Measurements from ENCODE around the gene GPD2. TPM values are rescaled to one million over a fixed set of nuclear protein-coding genes. Genes with fewer than 3 reads are reported as not detected.
"Not testable (repeated sequence)": the region's sequence is repeated elsewhere in the genome, so short reads cannot be mapped to it uniquely, and the experiment has no call there.

GPD2 gene
- polyA plus RNA-seq, 1 donor from 2014 or later: 3.5 TPM

DNA sequence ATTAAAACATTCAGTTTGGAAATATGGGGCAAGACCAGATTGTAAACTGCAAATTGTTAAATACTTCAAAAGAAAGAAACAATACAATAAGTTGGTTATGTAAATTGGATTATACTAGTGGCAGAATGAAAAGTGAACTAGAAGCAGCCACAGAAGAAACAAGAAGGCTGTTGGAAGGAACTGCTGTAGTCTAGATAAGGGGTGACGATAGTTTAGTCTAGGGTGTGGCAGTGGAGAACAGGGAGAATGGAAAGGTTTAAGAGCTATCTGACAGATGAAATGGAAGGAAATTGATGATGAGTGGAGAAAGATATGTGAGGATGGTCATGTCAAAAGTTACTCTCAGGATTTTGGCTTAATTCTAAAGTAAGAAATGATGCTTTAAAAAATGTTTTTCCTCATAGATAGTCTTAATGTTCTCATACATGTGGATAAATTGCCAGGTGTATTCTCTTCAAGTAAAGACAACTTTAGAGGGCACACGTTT lies 179.7 kb downstream of the GPD2 start:
- TF ChIP-seq POLR2AphosphoS5 (IDR thresholded peaks at IDR 0.05) (no peak), EZH2 (IDR thresholded peaks at IDR 0.05; ENCODE audit: borderline replicate concordance, insufficient read depth, low read length, poor library complexity, severe bottlenecking) (no peak), SMC3 (conservative IDR thresholded peaks at IDR 0.05; ENCODE audit: poor library complexity) (no peak)
- no peaks in the 10 kb centered on the region for H3K9me2 ChIP-seq (ENCODE audit: insufficient read depth, low read length)
- H3K36me3 ChIP-seq (ENCODE audit: insufficient read depth, low read length): no peaks in the 10 kb centered on the region
- H3K27me3 ChIP-seq (ENCODE audit: insufficient read depth, low read depth, low read length): no peaks in the 10 kb centered on the region
- H4K20me1 ChIP-seq (ENCODE audit: insufficient read depth): no peaks in the 10 kb centered on the region
- no peak overlapping the region for H3K4me3 ChIP-seq (ENCODE audit: low read length)
- H3K27ac ChIP-seq (ENCODE audit: low read length): no peak overlapping the region
- H3K79me2 ChIP-seq (replicated peaks; ENCODE audit: insufficient read depth, low read length): no peaks in the 10 kb centered on the region
- H3K4me2 ChIP-seq (ENCODE audit: low read length): no peak overlapping the region
- H2AFZ ChIP-seq (ENCODE audit: low read depth, low read length): no peak overlapping the region
- no peak overlapping the region for H3K9ac ChIP-seq (ENCODE audit: low read length)
- H3K9me3 ChIP-seq (ENCODE audit: low read length): no peaks in the 10 kb centered on the region
- H3F3A ChIP-seq (ENCODE audit: insufficient read depth, low read length, poor library complexity, severe bottlenecking): no peaks in the 10 kb centered on the region

- H3K27me3 ChIP-seq (ENCODE audit: insufficient read depth, low read depth, low read length): not testable (repeated sequence)
Measured at GRCh38 chr2:156618071-156618470, 181.9 kb downstream of the GPD2 start.

DNA sequence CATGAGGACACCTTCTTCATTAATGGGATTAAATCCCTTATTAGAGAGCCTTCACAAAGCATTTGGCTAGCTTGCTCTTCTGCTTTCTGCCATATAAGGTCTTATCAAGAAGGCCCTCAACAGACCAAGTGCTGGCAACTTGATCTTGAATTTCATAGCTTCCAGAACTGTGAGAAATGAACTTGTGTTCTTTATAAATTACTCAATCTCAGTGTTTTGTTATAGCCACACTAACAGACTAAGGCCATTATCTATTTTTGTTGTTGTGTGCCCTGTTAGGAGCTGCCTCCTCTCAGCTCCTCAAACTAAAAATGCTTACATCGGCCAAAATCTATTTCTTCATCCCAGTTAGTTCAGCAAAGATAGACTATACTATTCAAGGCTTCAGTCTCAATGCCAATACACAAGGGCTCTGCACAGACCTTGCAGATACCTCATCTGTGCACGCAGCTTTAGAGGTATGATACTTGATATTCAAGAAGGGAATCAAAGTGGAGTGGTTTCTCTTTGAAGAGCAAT lies 182.9 kb downstream of the GPD2 start:
- H3K9ac ChIP-seq (ENCODE audit: low read length): no peak overlapping the region
- no peaks in the 10 kb centered on the region for H3K36me3 ChIP-seq (ENCODE audit: insufficient read depth, low read length)
- no peak overlapping the region for H2AFZ ChIP-seq (ENCODE audit: low read depth, low read length)
- no peak overlapping the region for H3K4me3 ChIP-seq (ENCODE audit: low read length)
- no peaks in the 10 kb centered on the region for H3K79me2 ChIP-seq (replicated peaks; ENCODE audit: insufficient read depth, low read length)
- H3F3A ChIP-seq (ENCODE audit: insufficient read depth, low read length, poor library complexity, severe bottlenecking): no peaks in the 10 kb centered on the region
- H3K9me3 ChIP-seq (ENCODE audit: low read length): no peaks in the 10 kb centered on the region
- no peaks in the 10 kb centered on the region for H3K9me2 ChIP-seq (ENCODE audit: insufficient read depth, low read length)
- TF ChIP-seq CTCF (IDR thresholded peaks at IDR 0.05; ENCODE audit: poor library complexity, severe bottlenecking): no peak
- no peak for TF ChIP-seq POLR2AphosphoS5 (IDR thresholded peaks at IDR 0.05)
- no peak for TF ChIP-seq RAD21 (conservative IDR thresholded peaks at IDR 0.05)
- no peak for TF ChIP-seq EZH2 (IDR thresholded peaks at IDR 0.05; ENCODE audit: borderline replicate concordance, insufficient read depth, low read length, poor library complexity, severe bottlenecking)
- no peak for TF ChIP-seq EP300 (conservative IDR thresholded peaks at IDR 0.05; ENCODE audit: poor library complexity, severe bottlenecking)
- no peak for TF ChIP-seq MXI1 (conservative IDR thresholded peaks at IDR 0.05; ENCODE audit: poor library complexity, severe bottlenecking)
- no peak overlapping the region for H3K4me2 ChIP-seq (ENCODE audit: low read length)
- no peak overlapping the region for H3K27ac ChIP-seq (ENCODE audit: low read length)
- H3K27me3 ChIP-seq (ENCODE audit: insufficient read depth, low read depth, low read length): no peaks in the 10 kb centered on the region
- no peaks in the 10 kb centered on the region for H4K20me1 ChIP-seq (ENCODE audit: insufficient read depth)

More at GRCh38 chr2:156618071-156618470, 181.9 kb downstream of the GPD2 start:
- H4K20me1 ChIP-seq (ENCODE audit: insufficient read depth); H3K4me2 ChIP-seq (ENCODE audit: low read length); H3K4me3 ChIP-seq (ENCODE audit: low read length); H3K27ac ChIP-seq (ENCODE audit: low read length); H2AFZ ChIP-seq (ENCODE audit: low read depth, low read length); H3K9ac ChIP-seq (ENCODE audit: low read length); H3K9me2 ChIP-seq (ENCODE audit: insufficient read depth, low read length); H3K36me3 ChIP-seq (ENCODE audit: insufficient read depth, low read length); H3F3A ChIP-seq (ENCODE audit: insufficient read depth, low read length, poor library complexity, severe bottlenecking); H3K79me2 ChIP-seq (replicated peaks; ENCODE audit: insufficient read depth, low read length); H3K9me3 ChIP-seq (ENCODE audit: low read length): not testable (repeated sequence)

DNA sequence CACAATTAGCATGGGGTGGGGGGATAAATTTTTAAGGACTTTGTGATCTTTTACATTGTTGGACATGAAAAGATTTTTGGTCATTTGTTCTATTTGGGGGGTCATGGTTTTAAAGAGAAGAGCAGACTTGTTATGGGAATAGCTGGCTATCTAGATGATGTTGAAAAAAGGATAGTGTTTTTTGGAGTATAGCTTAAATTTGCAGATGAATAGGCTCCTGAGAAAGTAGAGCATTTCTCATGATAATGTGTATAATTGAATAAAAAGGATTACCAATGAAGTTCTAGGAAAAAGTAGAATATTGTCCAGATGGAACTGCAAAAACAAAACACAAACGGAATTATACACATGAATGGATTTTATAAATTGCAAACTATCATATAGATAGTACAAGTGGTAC lies 186.3 kb downstream of the GPD2 start:
- no peak overlapping the region for H3K4me2 ChIP-seq (ENCODE audit: low read length)
- H3K27me3 ChIP-seq (ENCODE audit: insufficient read depth, low read depth, low read length): no peaks in the 10 kb centered on the region
- H3K4me3 ChIP-seq (ENCODE audit: low read length): no peak overlapping the region
- no peaks in the 10 kb centered on the region for H4K20me1 ChIP-seq (ENCODE audit: insufficient read depth)
- H3K36me3 ChIP-seq (ENCODE audit: insufficient read depth, low read length): no peaks in the 10 kb centered on the region
- H3K27ac ChIP-seq (ENCODE audit: low read length): no peak overlapping the region
- H3F3A ChIP-seq (ENCODE audit: insufficient read depth, low read length, poor library complexity, severe bottlenecking): no peaks in the 10 kb centered on the region
- H3K9ac ChIP-seq (ENCODE audit: low read length): no peak overlapping the region
- H2AFZ ChIP-seq (ENCODE audit: low read depth, low read length): no peak overlapping the region
- no peaks in the 10 kb centered on the region for H3K9me3 ChIP-seq (ENCODE audit: low read length)
- H3K79me2 ChIP-seq (replicated peaks; ENCODE audit: insufficient read depth, low read length): no peaks in the 10 kb centered on the region
- TF ChIP-seq CTCF (IDR thresholded peaks at IDR 0.05; ENCODE audit: poor library complexity, severe bottlenecking) (no peak), EP300 (conservative IDR thresholded peaks at IDR 0.05; ENCODE audit: poor library complexity, severe bottlenecking) (no peak), TAF1 (IDR thresholded peaks at IDR 0.05; ENCODE audit: low read depth) (no peak), MXI1 (conservative IDR thresholded peaks at IDR 0.05; ENCODE audit: poor library complexity, severe bottlenecking) (no peak), EZH2 (IDR thresholded peaks at IDR 0.05; ENCODE audit: borderline replicate concordance, insufficient read depth, low read length, poor library complexity, severe bottlenecking) (no peak), POLR2AphosphoS5 (IDR thresholded peaks at IDR 0.05) (no peak), RAD21 (conservative IDR thresholded peaks at IDR 0.05) (no peak), SMC3 (conservative IDR thresholded peaks at IDR 0.05; ENCODE audit: poor library complexity) (no peak)
- TF ChIP-seq, protein P1, sequence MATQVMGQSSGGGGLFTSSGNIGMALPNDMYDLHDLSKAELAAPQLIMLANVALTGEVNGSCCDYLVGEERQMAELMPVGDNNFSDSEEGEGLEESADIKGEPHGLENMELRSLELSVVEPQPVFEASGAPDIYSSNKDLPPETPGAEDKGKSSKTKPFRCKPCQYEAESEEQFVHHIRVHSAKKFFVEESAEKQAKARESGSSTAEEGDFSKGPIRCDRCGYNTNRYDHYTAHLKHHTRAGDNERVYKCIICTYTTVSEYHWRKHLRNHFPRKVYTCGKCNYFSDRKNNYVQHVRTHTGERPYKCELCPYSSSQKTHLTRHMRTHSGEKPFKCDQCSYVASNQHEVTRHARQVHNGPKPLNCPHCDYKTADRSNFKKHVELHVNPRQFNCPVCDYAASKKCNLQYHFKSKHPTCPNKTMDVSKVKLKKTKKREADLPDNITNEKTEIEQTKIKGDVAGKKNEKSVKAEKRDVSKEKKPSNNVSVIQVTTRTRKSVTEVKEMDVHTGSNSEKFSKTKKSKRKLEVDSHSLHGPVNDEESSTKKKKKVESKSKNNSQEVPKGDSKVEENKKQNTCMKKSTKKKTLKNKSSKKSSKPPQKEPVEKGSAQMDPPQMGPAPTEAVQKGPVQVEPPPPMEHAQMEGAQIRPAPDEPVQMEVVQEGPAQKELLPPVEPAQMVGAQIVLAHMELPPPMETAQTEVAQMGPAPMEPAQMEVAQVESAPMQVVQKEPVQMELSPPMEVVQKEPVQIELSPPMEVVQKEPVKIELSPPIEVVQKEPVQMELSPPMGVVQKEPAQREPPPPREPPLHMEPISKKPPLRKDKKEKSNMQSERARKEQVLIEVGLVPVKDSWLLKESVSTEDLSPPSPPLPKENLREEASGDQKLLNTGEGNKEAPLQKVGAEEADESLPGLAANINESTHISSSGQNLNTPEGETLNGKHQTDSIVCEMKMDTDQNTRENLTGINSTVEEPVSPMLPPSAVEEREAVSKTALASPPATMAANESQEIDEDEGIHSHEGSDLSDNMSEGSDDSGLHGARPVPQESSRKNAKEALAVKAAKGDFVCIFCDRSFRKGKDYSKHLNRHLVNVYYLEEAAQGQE (IDR thresholded peaks at IDR 0.05; ENCODE audit: borderline replicate concordance): no peak
- H3K9me2 ChIP-seq (ENCODE audit: insufficient read depth, low read length): no peaks in the 10 kb centered on the region
